Lower leg skin (tissue), 4 donors: ENCODE measurements around the gene TMEM123. TPM values are rescaled to one million over a fixed set of nuclear protein-coding genes. Genes with fewer than 3 reads are reported as not detected.
"Not testable (repeated sequence)": the region's sequence is repeated elsewhere in the genome, so short reads cannot be mapped to it uniquely, and the experiment has no call there.

Experiments
- DNase-seq, 2 donors: peaks; one replicate each; pipeline ENCODE4 v3.0.0-alpha.2; 2019; ENCODE audit warnings: low spot score in 2 of 2
- H3K4me3 ChIP-seq: fragments of 200-600 bp; sonication (generic); 2 replicates; pipeline ENCODE4 v1.5.1; 2017; ENCODE audit warnings: mild to moderate bottlenecking, low read depth; ENCODE audit not compliant: poor library complexity, severe bottlenecking
- CTCF ChIP-seq, 3 donors: fragments of 450-650 bp; IDR thresholded peaks; one replicate each; pipeline ENCODE4 v1.5.1; 2016; ENCODE audit warnings: antibody characterized with exemption in 3 of 3, mild to moderate bottlenecking in 3 of 3, moderate library complexity in 2 of 3
- POLR2A ChIP-seq, 2 donors: fragments of 450-650 bp; IDR thresholded peaks; one replicate each; pipeline ENCODE4 v1.6.1; 2016 to 2017; ENCODE audit warnings: antibody characterized with exemption in 2 of 2, mild to moderate bottlenecking in 1 of 2, moderate library complexity in 1 of 2
- WGBS, 2 donors: methylation state at CpG; one replicate each; pipeline ENCODE4 v1.1.5; 2018; 5-methylcytosine and 5-hydroxymethylcytosine counted together
- intact Hi-C: fragments of 100-400 bp; cut with DNase I; formaldehyde crosslinking; loops from one replicate; pipeline ENCODE4 v1.15.0; 2023; ENCODE audit warnings: low total_unique reads
- total RNA-seq, 4 donors: library from RNA; depleted of rRNA; stranded (reverse); fragments of >200 nt; gene quantifications; one replicate each; pipeline ENCODE4 v1.1.0, GENCODE V29; 2016

The TMEM123 gene
- total RNA-seq, 4 donors from 2014 or later: 158 to 250 (median 206) TPM

DNA sequence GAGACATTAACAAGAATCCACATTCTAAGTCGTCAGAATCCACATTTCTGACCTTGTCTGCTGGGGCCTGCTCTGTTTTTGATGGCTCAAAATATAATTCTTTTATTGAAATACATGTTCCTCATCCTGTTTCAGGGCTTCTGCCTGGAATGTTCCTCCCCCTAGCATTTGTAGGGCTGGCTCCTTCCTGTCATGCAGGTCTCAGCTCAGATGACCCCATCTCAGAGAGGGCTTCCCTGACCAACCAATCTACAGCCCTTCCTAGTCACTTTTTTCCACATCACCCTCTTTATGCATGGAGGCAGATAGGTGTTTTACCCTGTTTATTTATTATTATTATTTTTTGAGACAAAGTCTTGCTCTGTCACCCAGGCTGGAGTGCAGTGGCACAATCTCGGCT is 14.8 kb downstream of the TMEM123 start:
- 75 to 84% methylated on average over 2 of the region's 2 CpGs for WGBS, 2 donors

DNA sequence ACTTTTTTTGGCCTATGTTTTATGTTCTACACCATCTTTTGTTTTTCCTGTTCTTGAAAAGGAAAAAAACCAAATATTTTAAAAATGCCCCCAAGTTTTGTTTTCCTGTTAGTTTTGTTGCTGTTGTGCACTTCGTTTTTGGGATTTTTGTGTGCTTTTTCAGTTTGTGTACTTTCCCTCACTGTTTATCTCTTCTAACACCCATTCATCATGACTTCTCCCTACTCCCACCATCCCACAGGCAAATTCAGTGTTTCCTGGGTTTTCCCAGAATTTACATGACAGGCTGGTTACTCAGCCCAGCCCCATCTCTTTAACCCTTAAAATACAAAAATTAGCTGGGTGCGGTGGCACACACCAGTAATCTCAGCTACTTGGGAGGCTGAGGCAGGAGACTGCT is 15.6 kb downstream of the TMEM123 start:
- 84 to 90% methylated on average over 2 of the region's 2 CpGs for WGBS, 2 donors
- no peak for TF ChIP-seq CTCF (IDR thresholded peaks at IDR 0.05)
- TF ChIP-seq POLR2A (IDR thresholded peaks at IDR 0.05): no peak

More for the DNA sequence above, 14.8 kb downstream of the TMEM123 start:
- intact Hi-C loops: no loop called here
- TF ChIP-seq POLR2A (IDR thresholded peaks at IDR 0.05) (no peak), CTCF (IDR thresholded peaks at IDR 0.05) (no peak)
- no peak for DNase-seq
- no peak overlapping the region for H3K4me3 ChIP-seq

GRCh38 chr11:102436561-102436960 is 16.0 kb downstream of the TMEM123 start:
- intact Hi-C loops: no loop called here
- TF ChIP-seq CTCF (IDR thresholded peaks at IDR 0.05): no peak
- TF ChIP-seq POLR2A (IDR thresholded peaks at IDR 0.05): no peak

More for the DNA sequence above, 15.6 kb downstream of the TMEM123 start:
- intact Hi-C loops: no loop called here
- DNase-seq: no peak
- no peak overlapping the region for H3K4me3 ChIP-seq

DNA sequence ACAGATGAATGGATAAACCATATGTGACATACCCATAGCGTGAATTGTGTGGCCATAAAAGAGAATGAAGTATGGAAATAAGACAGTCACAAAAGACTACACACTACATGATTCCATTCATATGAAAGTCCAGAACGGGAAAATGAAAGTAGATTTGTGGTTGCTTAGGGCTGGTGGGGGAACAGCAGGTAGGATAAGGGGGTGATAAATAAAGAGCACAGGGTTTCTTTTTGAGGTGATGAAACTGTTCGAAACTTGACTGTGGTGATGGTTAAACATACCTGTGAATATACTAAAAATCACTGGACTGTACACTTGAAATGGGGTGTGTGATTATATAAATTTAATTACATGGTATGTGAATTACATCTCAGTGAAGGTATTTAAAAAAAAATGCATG is 16.9 kb downstream of the TMEM123 start:
- intact Hi-C loops: no loop called here
- 92 to 96% methylated on average over 3 of the region's 3 CpGs for WGBS, 2 donors

More at GRCh38 chr11:102436561-102436960, 16.0 kb downstream of the TMEM123 start:
- no peak overlapping the region for H3K4me3 ChIP-seq
- DNase-seq: no peak
- 66 to 68% methylated on average over 3 of the region's 3 CpGs for WGBS, 2 donors

GRCh38 chr11:102433571-102433970 is 19.0 kb downstream of the TMEM123 start:
- intact Hi-C loops, H3K4me3 ChIP-seq, DNase-seq: not testable (repeated sequence)
- 98 to 99% methylated on average over 3 of the region's 3 CpGs for WGBS, 2 donors

More for the DNA sequence above, 16.9 kb downstream of the TMEM123 start:
- DNase-seq: no peak
- H3K4me3 ChIP-seq: no peak overlapping the region
- no peak for TF ChIP-seq POLR2A (IDR thresholded peaks at IDR 0.05)
- no peak for TF ChIP-seq CTCF (IDR thresholded peaks at IDR 0.05)

GRCh38 chr11:102432560-102432959 is 20.0 kb downstream of the TMEM123 start:
- H3K4me3 ChIP-seq, DNase-seq, intact Hi-C loops: not testable (repeated sequence)
- WGBS, 2 donors: 87 to 95% methylated on average over 2 of the region's 2 CpGs

DNA sequence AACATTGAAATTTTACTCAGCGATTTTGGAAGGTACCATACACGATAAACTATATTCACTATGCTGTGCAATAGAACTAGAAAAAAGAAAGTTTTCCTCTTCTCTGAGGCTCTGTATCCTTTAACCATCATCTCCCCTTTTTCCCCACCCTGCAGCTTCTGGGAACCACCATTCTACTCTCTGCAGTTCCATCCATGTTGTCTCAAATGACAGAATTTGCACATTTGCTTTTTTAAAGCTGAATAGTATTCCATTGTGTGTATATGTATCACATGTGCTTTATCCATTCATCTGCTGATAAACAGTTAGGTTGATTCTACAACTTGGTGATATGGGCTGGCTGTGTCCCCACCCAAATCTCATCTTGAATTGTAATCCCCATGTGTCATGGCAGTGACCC is 21.2 kb downstream of the TMEM123 start:
- DNase-seq: no peak
- no peak overlapping the region for H3K4me3 ChIP-seq
- WGBS, 2 donors: 97 to 99% methylated on average over 2 of the region's 2 CpGs
- TF ChIP-seq CTCF (IDR thresholded peaks at IDR 0.05): no peak
- no peak for TF ChIP-seq POLR2A (IDR thresholded peaks at IDR 0.05)
- intact Hi-C loops: no loop called here
